Effector CD8-positive, alpha-beta T cell (primary cell): ENCODE data around the gene SMURF1.
A peak's percentile ranks its signal among the peaks of the same experiment; 100 is the strongest.
"Not testable (repeated sequence)": the region's sequence is repeated elsewhere in the genome, so short reads cannot be mapped to it uniquely, and the experiment has no call there.

ENCODE experiments used
- DNase-seq: peaks from one replicate; lab custom pipeline; 2025; lab: John Stamatoyannopoulos, UW

SMURF1 gene

DNA sequence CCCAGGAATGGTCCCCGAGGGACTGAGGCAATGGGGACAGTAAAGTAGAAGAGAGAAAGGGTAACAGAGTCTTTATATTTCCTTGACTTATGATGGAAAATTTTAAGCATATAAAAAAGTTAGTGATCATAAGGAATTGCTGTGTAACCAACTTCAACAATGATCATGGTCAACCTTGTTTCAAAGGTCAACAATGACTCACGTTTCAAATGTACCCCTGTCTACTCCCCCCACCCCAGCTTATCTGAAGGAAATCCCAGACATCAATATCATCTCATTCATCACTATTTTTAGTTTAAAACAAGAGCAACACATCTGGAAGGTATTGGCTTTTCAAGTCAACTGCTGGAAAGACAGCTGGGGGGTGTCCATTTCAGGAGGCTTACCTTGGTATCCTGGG is 92.9 kb downstream of the SMURF1 start:
- no peak for DNase-seq

DNA sequence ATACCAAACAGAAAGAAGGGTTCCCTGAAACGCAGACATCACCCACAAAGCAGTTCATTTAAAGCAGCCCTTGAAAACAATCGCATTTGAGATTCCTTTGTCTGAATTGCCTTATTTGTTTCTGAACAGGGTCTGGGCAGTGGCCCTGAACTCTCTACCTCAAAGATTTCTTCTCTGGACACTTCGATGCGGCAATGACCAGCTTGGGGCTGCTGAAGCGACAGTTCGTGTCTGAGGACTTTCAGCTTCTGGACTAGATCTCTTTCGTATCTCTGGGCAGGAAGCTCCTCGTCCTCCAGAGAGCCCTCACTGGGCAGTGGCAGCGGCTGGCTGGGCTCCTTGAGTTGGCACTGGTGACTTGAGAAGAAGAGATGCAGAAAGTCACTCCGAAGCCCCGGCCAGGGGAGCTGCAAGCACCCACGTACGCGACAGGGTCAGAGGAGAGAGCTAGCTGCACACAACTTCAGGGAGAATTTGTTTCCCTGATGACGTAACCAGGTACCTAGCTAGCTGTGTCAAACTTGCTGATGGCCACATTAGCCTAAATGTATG is 96.3 kb downstream of the SMURF1 start:
- no peak for DNase-seq

DNA sequence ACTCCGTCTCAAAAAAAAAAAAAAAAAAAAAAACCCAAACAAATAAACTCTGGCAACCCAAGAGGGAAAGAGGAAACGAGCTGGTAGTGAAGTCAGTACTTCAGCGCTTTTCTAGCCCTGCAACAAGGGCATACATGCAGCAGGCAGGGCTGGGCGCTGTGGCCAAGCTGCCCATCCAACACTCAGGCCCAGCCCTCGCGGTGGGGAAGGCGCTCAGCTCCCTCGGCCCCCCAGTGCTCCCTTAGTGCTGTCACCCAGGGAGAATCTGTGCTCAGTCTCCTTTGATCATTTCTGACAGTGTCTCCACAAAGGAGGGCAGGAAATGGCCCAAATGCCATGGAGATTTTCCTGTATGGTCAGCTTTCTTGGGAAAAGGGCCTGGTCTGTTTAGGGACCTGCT is 97.2 kb downstream of the SMURF1 start:
- no peak for DNase-seq

DNA sequence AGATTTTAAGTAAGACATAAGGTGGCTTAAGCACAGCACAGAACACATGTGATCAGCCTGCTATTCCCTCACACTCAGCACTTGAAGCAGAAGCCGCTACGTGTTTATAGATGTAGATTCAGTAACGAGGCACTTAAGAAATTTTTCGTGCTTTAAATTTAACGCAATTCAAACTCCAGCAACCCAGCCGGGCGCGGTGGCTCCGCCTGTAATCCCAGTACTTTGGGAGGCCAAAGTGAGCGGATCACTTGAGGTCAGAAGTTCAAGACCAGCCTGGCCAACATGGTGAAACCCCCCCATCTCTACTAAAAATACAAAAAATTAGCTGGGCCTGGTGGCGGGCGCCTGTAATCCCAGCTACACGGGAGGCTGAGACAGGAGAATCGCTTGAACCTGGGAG is 97.6 kb downstream of the SMURF1 start:
- not testable (repeated sequence) for DNase-seq

DNA sequence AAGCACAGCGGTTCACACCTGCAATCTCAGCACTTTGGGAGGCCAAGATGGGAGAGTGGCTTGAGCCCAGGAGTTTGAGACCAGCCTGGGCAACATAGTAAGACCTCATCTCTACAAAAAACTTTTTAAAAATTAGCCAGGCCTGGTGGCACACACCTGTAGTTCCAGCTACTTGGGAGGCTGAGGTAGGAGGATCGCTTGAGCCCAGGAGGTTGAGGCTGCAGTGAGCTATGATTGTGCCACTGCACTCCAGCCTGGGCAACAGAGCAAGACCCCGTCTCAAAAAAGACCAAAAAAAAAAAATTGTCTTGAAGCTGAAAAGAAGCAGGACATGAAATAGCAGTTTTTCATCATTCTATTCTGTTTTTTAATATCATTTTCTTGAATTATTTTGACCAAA is 99.0 kb downstream of the SMURF1 start:
- DNase-seq, result not testable (repeated sequence)

DNA sequence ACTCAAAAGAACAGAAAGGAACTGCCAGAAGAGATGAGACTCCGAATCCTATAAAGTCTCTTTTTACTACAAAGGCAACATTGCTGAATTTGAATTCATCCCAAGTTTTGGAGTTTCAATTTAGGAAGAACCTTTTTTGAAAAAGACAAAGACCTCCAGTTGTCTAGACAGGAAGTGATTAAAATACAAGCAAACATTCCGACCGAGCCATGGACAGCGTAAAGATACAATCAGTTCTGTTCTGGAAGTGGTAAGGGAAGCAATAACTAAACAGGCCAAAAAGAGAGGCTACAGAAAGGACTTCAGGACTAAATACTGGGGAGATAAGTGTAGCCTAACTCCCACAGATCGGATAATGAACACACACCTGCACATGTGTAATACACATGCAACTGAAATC is 101.0 kb downstream of the SMURF1 start:
- DNase-seq, result no peak

DNA sequence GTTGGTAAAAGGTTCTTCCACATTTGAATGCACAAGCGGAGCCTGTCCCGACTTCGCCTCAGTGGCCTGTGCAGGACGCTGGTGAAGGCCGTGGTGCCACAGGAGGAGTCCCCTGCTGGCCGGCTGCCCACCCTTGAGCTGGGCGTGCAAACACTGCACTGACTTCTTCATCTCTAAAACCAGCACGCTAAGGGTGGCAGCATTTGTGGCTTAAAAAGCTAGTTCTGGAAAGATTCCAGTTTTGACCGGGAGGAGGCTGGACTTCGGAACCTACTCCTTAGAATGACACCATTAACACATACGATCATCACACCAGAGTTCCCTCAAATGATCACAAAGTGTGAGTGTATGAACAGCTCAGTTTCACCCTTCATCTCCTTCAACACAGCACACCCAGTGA is 102.4 kb downstream of the SMURF1 start:
- DNase-seq, result no peak

DNA sequence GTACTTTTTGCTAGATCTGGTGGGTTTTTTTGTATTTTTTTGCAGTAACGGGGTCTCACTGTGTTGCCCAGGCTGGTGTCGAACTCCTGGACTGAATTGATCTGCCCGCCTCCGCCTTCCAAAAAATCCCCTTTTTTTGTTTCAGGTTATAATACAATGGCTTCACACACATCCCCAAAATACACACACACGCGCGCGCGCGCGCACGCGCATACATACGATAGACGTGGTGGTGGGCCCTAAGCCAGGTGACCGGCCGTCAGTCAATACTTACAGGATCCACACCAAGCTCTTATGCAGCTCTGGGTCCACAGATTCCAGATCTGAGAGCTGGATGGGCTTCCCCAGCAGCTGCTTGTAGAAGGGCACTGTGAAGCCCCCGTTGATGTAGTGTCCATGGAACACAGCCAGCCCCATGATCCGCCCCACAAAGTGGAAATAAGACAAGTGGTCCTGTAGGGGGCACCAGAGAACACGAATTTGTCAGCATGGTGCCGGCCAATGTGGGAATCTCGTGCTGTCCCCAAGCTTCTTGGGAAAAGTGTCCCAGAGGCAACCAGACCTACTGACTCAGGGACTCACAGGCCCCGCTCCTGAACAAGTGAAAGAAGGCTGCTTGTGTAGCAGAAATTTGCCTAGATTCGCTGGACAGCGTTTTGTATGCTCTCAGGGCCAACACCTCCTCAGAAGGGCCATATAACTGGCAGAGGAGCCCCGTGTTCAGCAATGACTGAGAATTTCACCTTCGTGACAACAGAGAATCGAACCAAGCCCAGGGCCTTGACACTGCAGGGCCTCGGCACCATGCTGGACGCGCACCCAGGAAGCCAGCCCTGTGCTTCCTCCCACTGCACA is 103.6 kb downstream of the SMURF1 start:
- DNase-seq, result peak; percentile 57

DNA sequence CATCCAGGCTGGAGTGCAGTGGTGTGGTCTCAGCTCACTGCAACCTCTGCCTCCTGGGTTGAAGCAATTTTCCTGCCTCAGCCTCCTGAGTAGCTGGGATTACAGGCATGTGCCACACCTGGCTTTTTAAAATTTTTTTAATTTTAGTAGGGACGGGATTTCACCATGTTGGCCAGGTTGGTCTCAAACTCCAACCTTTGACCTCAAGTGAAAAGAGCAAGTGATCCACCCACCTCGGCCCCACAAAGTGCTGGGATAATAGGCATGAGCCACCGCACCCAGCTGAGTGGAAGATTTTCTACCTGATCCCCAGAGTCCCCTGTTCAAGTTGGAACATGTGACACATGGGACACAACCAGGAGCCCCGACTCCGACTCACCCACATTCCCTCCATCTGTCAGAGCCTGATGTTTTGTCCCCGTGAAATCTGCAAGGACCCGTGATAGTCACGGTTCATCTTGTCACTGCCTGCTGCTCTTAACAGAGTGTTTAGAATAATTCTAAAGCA is 104.5 kb downstream of the SMURF1 start:
- DNase-seq, result no peak

DNA sequence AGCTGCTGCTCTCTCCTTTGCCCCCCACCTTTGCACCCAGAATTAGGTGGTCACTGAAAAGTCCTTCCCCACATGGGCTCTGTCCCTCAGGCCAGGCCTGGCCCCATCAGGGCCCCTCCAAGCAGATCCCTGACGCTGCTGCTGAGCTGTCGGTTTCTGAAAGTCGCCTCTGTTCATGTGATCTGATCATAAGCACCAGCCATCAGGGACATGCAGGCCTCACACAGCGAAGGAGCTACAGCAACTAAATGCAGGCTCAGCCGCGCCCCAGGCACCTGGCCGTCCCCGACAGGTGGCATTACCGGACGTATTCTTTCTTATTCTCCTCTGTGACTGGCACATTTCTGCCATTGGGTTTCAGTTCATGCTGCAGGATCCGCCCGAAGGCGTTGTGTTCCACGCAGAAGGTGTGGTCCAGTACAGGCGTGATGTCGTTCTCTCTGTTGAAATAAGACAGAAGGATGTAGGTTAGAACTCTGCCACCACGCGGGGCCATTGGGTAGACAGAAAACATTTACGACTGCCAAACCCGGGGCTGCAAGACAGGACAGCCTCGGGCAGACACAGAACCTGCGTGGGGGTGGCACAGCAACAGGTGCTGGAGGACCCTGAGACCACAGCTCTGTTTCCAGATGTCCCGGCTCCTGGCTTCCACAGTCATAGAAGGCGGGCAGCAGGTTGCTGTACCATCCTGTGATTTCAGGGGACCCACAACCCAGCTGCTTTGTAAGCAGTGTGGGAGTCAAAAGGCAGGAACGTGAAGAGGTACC is 105.6 kb downstream of the SMURF1 start:
- DNase-seq, result no peak

DNA sequence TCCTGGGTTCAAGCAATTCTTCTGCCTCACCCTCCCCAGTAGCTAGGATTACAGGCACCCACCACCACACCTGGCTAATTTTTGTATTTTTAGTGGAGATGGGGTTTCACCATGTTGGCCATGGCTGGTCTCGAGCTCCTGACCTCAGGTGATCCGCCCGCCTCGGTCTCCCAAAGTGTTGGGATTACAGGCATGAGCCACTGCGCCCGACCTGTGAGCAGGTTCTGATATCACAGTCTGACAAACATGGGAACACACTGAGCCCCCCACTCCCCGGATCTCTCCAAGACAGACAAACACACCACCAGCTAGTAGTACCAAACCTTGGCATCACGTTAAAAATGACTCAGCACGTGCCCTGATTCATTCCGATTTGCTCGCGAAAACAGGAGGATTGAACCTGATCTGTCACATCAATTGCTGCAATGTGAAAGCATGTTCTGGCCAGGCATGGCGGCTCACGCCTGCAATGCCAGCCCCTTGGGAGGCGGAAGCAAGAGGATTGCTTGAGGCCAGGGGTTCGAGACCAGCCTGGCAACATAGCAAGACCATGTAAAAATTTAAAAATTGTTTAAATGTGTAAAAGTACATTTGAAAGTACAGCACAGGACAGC is 106.5 kb downstream of the SMURF1 start:
- DNase-seq, result no peak

DNA sequence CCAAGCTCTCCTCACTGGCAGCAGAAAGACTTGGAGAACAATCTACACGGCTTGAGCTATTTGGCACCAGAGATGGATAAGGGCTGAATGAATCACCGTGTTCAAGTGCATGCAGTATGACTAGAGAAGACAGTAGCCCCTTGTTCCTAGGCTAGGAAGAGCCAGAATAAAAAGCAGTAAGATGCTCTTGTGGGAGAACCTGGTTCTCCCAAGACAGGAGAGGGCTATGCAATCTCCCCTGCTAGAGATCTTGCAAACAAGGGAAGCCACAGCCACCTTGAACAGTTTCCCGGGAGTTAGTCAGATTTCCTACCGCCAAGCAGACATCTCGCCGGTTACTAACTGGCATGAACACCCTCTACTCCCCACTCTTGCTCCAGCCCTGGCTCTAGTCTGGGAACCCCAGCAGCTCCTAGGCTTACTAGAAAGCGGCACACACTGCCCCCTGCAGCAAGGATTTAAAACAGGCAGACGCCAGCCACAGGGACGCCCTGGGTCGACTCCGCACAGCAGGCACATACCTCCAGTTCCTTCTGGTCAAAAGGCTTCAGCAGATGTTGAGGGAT is 107.3 kb downstream of the SMURF1 start:
- DNase-seq, result no peak

DNA sequence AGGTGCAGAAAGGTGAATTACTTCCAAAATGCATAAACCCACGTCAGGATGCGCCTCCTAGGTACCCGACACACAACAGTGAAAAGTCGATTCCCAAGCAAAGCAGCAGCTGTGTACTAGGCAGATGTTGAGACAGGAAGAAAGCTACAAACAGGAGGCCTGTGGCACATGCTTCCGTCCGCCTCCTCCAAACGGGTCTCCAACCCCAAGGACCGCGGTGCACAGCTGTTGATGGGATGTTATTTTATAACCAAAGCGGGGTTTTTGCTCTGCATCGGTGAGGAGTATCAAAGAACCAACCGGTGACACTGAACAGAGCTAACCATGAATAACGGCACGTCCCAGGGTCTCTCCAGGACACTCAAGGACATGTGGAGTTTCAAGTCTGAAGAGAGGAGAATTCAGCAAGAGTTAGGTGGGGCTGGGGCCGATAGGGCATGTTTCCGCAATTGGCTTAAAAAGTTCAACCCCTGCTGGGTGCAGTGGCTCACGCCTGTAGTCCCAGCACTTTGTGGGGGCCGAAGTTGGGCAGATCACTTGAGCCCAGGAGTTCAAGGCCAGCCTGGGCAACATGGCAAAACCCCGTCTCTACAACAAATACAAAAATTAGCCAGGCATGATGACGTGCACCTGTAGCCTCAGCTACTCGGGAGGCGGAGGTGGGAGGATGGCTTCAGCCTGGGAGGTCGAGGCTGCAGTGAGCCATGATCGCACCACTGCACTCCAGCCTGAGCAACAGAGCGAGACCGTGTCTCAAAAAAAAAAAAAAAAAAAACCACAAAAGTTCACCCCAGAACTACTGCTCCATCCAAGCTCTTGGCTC is 108.0 kb downstream of the SMURF1 start:
- no peak for DNase-seq

DNA sequence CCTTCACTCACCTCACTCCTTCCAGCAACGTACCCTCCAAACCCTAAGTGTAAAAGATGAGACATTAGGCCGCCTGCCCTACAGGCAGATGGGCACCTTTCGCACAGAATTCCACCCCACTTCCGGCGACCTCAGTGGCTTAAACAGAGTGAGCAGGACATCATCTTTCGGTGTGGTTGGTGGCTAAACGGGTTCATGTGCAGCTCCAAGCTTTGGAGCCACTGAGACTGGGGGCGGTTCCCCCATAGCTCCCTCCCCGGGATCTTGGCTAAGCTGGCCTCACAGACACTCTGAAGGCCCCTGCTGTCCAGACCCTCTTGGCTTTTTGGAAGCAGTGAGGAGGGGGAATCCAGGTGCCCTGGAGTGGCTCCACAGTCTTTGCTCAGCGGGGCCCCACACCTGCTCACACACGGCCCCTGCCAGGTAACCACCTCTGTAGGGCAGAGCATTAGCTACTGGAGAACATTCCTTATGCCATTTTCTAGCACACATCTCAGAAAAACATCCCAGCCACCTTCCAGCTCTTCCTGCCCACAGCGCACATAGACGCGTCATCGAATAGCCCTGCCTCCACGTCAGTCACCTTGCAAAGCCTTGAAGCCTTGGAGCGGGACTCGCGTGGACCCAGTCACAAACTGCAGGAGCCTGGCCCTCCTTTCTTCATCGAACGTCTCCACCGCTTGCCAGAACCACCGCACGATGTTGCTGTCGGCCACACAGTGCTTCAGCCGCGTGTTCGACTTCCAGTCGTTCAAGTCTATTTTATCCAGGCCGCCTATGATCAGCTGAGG is 108.8 kb downstream of the SMURF1 start:
- no peak for DNase-seq

DNA sequence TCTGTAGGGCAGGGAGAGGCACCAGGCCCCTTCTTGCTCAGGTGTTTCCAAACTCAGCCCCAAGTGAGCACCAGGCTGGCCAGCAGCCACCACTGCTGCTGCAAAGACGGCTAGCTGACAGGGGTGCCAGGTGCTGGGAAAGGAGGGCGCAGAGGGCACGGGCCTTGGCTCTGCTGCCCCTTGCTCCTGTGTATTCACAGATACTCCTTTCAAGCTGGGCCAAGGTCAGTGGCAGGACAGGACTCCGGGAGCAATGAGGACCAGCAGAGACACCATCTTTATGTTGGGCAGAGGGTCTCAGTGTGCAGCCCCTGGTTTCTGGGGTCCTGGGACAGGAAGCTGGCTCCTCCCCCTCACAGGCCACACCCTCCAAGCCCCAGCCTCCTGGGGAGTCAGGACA is 110.1 kb downstream of the SMURF1 start:
- DNase-seq, result no peak

DNA sequence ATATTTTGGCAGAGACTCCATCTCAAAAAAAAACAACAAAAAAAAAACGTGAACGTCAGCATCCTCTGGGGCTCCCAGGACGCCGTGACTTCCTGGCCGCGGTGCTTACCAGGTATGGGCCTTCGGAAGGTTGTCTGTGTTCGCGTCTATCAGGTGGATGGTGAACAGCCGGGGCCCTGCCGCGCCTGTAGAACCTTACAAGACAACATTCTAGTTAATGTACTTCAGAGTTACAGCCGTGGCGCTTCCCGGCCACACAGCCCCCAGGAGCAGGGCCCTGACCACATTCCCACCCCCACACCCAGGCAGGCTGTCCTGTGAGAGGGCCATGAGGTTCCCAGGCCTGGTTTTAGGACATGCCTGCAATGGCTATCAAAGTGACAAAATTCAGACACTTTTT is 111.0 kb downstream of the SMURF1 start:
- no peak for DNase-seq

DNA sequence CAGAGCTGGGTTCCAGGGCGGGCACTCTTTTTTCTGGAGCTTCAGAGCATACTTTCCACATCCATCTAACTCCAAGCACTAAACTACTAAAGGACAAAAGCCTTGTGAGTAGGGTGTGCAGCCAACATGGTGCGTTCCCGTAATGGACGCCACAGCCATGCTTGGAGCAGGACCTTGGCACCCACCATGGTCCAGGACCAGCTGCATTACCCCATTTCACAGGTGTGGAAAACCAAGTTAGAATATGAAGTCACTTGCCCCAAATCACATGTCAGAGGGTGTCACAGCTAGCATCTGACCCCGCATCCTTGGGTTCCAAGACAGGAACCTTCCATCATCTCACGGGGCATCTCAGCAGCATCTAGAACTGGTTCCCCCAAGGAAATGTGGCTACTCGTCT is 112.4 kb downstream of the SMURF1 start:
- DNase-seq, result no peak

DNA sequence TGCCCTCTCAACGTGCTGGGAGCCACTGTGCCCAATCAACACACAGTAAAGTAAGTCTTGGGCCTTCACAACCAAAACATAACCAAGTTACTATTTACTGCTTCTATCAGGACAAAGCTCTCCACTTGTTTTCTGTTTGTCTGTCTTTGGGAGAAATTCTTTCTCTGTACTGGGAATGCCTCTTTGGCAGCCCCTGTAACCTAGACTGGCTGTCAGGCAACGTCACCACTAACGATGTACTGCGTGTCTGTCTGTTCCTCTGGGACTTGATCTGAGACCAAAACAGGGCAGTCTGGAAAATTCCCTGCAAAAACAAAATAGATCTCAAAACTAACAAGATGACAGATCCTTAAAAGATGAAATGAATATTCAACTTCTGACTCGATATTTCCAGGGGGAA is 113.0 kb downstream of the SMURF1 start:
- DNase-seq, result no peak

DNA sequence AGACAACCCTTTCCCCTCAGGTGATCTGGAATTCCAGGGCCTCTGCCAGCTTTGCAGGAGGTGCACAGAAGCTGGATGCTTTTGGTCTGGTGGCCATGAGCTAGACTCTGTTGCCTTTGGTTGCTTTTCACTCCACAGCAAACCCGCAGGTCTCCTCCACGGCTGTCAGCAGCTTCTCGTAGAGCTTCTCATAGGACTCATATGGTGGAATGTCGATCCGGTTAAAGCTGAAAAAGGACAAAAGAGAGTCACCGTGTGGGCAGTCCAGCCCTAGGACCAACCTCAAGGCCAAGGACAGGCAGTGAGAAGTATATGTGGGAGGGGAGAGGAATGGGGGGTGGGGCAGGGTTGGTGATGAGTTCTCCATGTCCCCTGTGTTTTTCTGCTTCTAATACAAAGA is 113.5 kb downstream of the SMURF1 start:
- DNase-seq, result no peak
